Nephron progenitor cell (in vitro differentiated cells): ENCODE results near the gene SOCS3.

ENCODE experiments used
- DNase-seq: peaks from one replicate; pipeline ENCODE4 v3.0.0; 2021
- H3K27ac Mint-ChIP-seq: 2 replicates; pipeline ENCODE4 v1.8.0; 2021; ENCODE audit warnings: mild to moderate bottlenecking, moderate library complexity, mixed read lengths
- H3K27me3 Mint-ChIP-seq: 2 replicates; pipeline ENCODE4 v1.8.0; 2021; ENCODE audit warnings: mild to moderate bottlenecking, low read depth, mixed read lengths; ENCODE audit not compliant: poor library complexity
- H3K36me3 Mint-ChIP-seq: 2 replicates; pipeline ENCODE4 v1.8.0; 2021; ENCODE audit warnings: low read depth, mixed read lengths
- H3K4me1 Mint-ChIP-seq: 2 replicates; pipeline ENCODE4 v1.8.0; 2021; ENCODE audit warnings: mixed read lengths
- H3K4me3 Mint-ChIP-seq: 2 replicates; pipeline ENCODE4 v1.8.0; 2021; ENCODE audit warnings: mild to moderate bottlenecking, moderate library complexity, mixed read lengths
- H3K9me3 Mint-ChIP-seq: 2 replicates; pipeline ENCODE4 v1.8.0; 2021; ENCODE audit warnings: mild to moderate bottlenecking, moderate library complexity, mixed read lengths
- CTCF ChIP-seq: fragments of 200-600 bp; sonication (generic); IDR thresholded peaks from 2 replicates; pipeline ENCODE4 v1.5.0; 2021; ENCODE audit warnings: antibody characterized with exemption

SOCS3 gene

DNA sequence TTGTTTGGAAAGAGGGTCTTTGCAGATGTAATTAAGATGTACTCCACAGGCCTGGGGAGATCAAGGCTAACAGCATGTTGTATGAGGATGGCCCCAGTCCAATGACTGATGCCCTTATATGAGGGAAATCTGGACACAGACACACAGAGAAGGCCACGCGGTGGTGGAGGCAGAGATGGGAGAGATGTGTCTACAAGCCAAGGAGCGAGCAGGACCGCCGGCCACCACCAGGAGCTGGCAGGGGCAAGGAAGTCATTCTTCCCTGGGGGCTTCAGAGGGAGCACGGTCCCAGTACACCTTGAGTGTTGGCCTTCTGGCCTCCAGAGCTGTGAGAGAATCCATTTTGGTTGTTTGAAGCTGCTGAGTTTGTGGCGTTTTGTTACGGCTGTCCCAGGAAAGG is 14.7 kb downstream of the SOCS3 start:
- Mint-ChIP-seq H3K9me3 (no peaks in the 10 kb centered on the region), H3K4me3 (no peak overlapping the region), H3K27ac (no peak overlapping the region), H3K4me1 (peaks cover 42% of the 10 kb centered on the region), H3K27me3 (peaks cover 48% of the 10 kb centered on the region), H3K36me3 (no peaks in the 10 kb centered on the region)
- no peak for TF ChIP-seq CTCF
- no peak for DNase-seq

- Mint-ChIP-seq H3K36me3 (no peaks in the 10 kb centered on the region), H3K4me1 (peaks cover 45% of the 10 kb centered on the region), H3K27me3 (peaks cover 49% of the 10 kb centered on the region)
Measured at GRCh38 chr17:78344666-78345065, 15.2 kb downstream of the SOCS3 start.

DNA sequence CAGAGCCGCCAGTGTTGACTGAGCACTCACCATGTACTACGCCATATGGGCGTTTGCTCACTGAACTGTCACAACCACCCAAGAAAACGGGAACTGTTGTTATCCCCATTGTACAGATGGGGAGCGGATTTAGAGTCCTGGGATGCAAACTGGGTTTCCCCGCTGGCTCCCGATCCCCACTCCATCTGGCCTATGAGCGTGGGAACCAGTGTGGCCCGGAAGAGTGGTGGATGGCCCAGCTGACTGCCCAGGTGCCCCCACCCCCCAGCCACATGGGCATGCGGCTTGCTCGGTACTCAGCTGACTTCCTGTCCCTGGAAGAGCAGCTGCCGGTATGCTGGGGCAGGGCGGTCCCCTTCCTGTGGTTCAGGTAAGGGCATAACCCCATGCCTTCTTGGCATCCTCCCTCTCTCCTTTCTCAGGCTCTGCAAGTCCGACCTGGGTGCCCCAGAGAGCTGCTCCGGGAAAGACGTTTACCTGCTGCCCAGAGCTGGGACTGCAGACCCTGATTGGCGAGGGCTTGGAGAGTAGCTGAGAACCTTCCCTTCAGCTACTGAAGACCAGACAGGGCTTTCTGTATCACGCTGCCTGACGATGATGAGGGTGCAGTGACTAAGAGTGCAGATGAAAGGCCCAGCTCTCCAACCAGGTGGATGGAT is 16.2 kb downstream of the SOCS3 start:
- H3K36me3 Mint-ChIP-seq = no peaks in the 10 kb centered on the region

More at GRCh38 chr17:78344666-78345065, 15.2 kb downstream of the SOCS3 start:
- Mint-ChIP-seq H3K9me3 (no peaks in the 10 kb centered on the region), H3K4me3 (no peak overlapping the region), H3K27ac (no peak overlapping the region)
- DNase-seq = no peak
- TF ChIP-seq CTCF = no peak

GRCh38 chr17:78343187-78343542 is 16.7 kb downstream of the SOCS3 start:
- TF ChIP-seq CTCF = no peak
- H3K36me3 Mint-ChIP-seq = no peaks in the 10 kb centered on the region
- no peak overlapping the region for H3K27ac Mint-ChIP-seq
- no peak overlapping the region for H3K4me3 Mint-ChIP-seq
- peaks cover 44% of the 10 kb centered on the region for H3K27me3 Mint-ChIP-seq
- DNase-seq = no peak
- no peaks in the 10 kb centered on the region for H3K9me3 Mint-ChIP-seq
- peaks cover 43% of the 10 kb centered on the region for H3K4me1 Mint-ChIP-seq

More for the DNA sequence above, 16.2 kb downstream of the SOCS3 start:
- Mint-ChIP-seq H3K9me3 (no peaks in the 10 kb centered on the region), H3K27me3 (peaks cover 45% of the 10 kb centered on the region), H3K4me3 (no peak overlapping the region), H3K4me1 (peaks cover 46% of the 10 kb centered on the region), H3K27ac (no peak overlapping the region)
- TF ChIP-seq CTCF = no peak
- no peak for DNase-seq

DNA sequence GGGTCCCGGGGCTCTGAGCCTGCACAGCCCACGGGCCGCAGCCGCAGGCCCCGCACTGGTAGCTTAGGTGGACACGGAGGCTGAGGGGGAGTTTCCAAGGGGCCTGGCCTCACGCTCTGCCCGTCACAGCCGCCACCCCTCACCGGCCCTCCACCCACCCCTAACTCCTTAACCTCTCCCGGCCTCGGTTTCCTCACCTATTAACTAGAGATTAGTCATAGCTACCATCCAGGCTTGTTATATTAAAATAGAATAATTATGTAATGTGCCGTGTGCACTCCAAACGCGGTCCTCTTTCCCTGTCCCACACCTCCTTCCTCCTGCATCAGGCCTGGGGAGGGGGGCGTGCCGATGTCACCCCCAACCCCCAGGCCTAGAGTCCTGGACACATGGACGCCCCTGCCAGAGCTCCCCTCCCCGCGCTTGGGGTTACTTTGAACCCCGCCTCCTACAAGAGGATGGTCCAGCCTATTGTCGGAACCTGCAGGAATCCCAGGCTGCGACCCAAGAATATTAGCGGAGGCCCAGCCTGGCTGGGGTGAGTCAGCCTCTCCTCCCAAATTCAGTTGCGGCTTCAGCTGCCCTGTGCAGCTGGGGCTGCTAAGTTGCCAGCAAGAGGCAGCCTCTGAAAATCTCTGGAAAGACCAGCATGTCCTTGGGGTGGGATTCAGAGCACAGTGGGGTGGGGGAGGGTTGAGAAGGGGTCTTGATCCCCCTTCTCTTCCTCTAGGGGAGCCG is 17.3 kb downstream of the SOCS3 start:
- Mint-ChIP-seq H3K27me3 (peaks cover 44% of the 10 kb centered on the region), H3K27ac (no peak overlapping the region), H3K36me3 (no peaks in the 10 kb centered on the region), H3K4me3 (peak overlapping the region; percentile 67), H3K9me3 (no peaks in the 10 kb centered on the region), H3K4me1 (peaks cover 40% of the 10 kb centered on the region)
- DNase-seq = no peak
- TF ChIP-seq CTCF = no peak
